Glutamatergic neuron (in vitro differentiated cells): ENCODE measurements around the gene CD163L1. TPM values are rescaled to one million over a fixed set of nuclear protein-coding genes. Genes with fewer than 3 reads are reported as not detected.

Experiments
- DNase-seq: peaks from one replicate; pipeline ENCODE4 v3.0.0; 2022
- H3K27ac Mint-ChIP-seq: one replicate; pipeline ENCODE4 v1.8.0; 2020; ENCODE audit warnings: mild to moderate bottlenecking, mixed read lengths, inconsistent platforms; ENCODE audit not compliant: unreplicated experiment
- H3K27me3 Mint-ChIP-seq: one replicate; pipeline ENCODE4 v1.8.0; 2020; ENCODE audit warnings: mild to moderate bottlenecking, moderate library complexity, mixed read lengths, inconsistent platforms; ENCODE audit not compliant: unreplicated experiment
- H3K36me3 Mint-ChIP-seq: one replicate; pipeline ENCODE4 v1.8.0; 2020; ENCODE audit warnings: mild to moderate bottlenecking, mixed read lengths, inconsistent platforms; ENCODE audit not compliant: unreplicated experiment
- H3K4me1 Mint-ChIP-seq: one replicate; pipeline ENCODE4 v1.8.0; 2020; ENCODE audit warnings: mild to moderate bottlenecking, low read depth, mixed read lengths, inconsistent platforms; ENCODE audit not compliant: unreplicated experiment
- H3K4me3 Mint-ChIP-seq: one replicate; pipeline ENCODE4 v1.8.0; 2020; ENCODE audit warnings: mild to moderate bottlenecking, mixed read lengths, inconsistent platforms; ENCODE audit not compliant: unreplicated experiment
- H3K9me3 Mint-ChIP-seq: one replicate; pipeline ENCODE4 v1.8.0; 2020; ENCODE audit warnings: mild to moderate bottlenecking, moderate library complexity, mixed read lengths, inconsistent platforms; ENCODE audit not compliant: unreplicated experiment
- CTCF ChIP-seq: fragments of 200-600 bp; sonication (generic); IDR thresholded peaks from one replicate; pipeline ENCODE4 v1.5.0; 2021; ENCODE audit not compliant: partially characterized antibody, unreplicated experiment
- total RNA-seq: library from RNA; stranded (reverse); fragmentation: NEBNext Ultra II Directional; extraction: Animal tissue kit (Norgen Biotek cat#: 25700); gene quantifications from one replicate; pipeline ENCODE4 v1.2.1, GENCODE V29; 2021; ENCODE audit not compliant: unreplicated experiment

CD163L1 gene
- total RNA-seq, 1 donor from 2014 or later, result 36.8 TPM

GRCh38 chr12:7434670-7435069 is 9.3 kb downstream of the CD163L1 start:
- no peak for TF ChIP-seq CTCF
- Mint-ChIP-seq H3K4me1 (peaks cover 3% of the 10 kb centered on the region), H3K36me3 (peaks cover 12% of the 10 kb centered on the region), H3K27me3 (peaks cover 5% of the 10 kb centered on the region), H3K27ac (no peak overlapping the region), H3K4me3 (no peak overlapping the region), H3K9me3 (peaks cover 8% of the 10 kb centered on the region)
- no peak for DNase-seq

GRCh38 chr12:7433276-7433822 is 10.6 kb downstream of the CD163L1 start:
- no peaks in the 10 kb centered on the region for H3K36me3 Mint-ChIP-seq
- peaks cover 3% of the 10 kb centered on the region for H3K27me3 Mint-ChIP-seq
- H3K4me1 Mint-ChIP-seq, result no peaks in the 10 kb centered on the region
- peaks cover 2% of the 10 kb centered on the region for H3K9me3 Mint-ChIP-seq
- no peak for DNase-seq
- H3K4me3 Mint-ChIP-seq, result no peak overlapping the region
- TF ChIP-seq CTCF, result no peak
- H3K27ac Mint-ChIP-seq, result no peak overlapping the region

GRCh38 chr12:7431993-7432685 is 11.8 kb downstream of the CD163L1 start:
- Mint-ChIP-seq H3K4me3 (no peak overlapping the region), H3K4me1 (no peaks in the 10 kb centered on the region), H3K27me3 (no peaks in the 10 kb centered on the region), H3K9me3 (no peaks in the 10 kb centered on the region), H3K27ac (no peak overlapping the region), H3K36me3 (no peaks in the 10 kb centered on the region)
- DNase-seq, result no peak
- no peak for TF ChIP-seq CTCF

GRCh38 chr12:7411343-7411742 is 32.6 kb downstream of the CD163L1 start:
- no peak for TF ChIP-seq CTCF
- Mint-ChIP-seq H3K9me3 (peaks cover 4% of the 10 kb centered on the region), H3K4me3 (no peak overlapping the region), H3K27me3 (peaks cover 1% of the 10 kb centered on the region), H3K4me1 (peaks cover 3% of the 10 kb centered on the region), H3K36me3 (no peaks in the 10 kb centered on the region), H3K27ac (no peak overlapping the region)
- DNase-seq, result no peak

- no peaks in the 10 kb centered on the region for H3K36me3 Mint-ChIP-seq
- H3K4me1 Mint-ChIP-seq, result peaks cover 6% of the 10 kb centered on the region
- no peaks in the 10 kb centered on the region for H3K27me3 Mint-ChIP-seq
- no peak for DNase-seq
- no peak overlapping the region for H3K27ac Mint-ChIP-seq
- no peaks in the 10 kb centered on the region for H3K9me3 Mint-ChIP-seq
- no peak for TF ChIP-seq CTCF
- H3K4me3 Mint-ChIP-seq, result no peak overlapping the region
Measured at GRCh38 chr12:7404275-7404674, 39.7 kb downstream of the CD163L1 start.
